Gastrocnemius medialis (tissue), 4 donors: Measurements from ENCODE around the gene GRID1.

Experiments used
- POLR2A ChIP-seq, 2 donors: fragments of 450-650 bp; IDR thresholded peaks; one replicate each; pipeline ENCODE4 v1.6.1; 2017; ENCODE audit warnings: antibody characterized with exemption in 2 of 2, mild to moderate bottlenecking in 2 of 2, moderate library complexity in 2 of 2
- TF ChIP-seq, protein P1 (sequence below), 5 experiments: fragments of 450-650 bp in 3 of 5; fragments of 200-600 bp in 2 of 5; sonication (generic) in 2 of 5; IDR thresholded peaks in 4 of 5; conservative IDR thresholded peaks in 1 of 5; 1 replicate in 4 of 5; 2 replicates in 1 of 5; pipeline ENCODE4 v1.5.1; 2016 to 2019; ENCODE audit warnings: antibody characterized with exemption in 5 of 5, mild to moderate bottlenecking in 3 of 5, moderate library complexity in 3 of 5

DNA sequence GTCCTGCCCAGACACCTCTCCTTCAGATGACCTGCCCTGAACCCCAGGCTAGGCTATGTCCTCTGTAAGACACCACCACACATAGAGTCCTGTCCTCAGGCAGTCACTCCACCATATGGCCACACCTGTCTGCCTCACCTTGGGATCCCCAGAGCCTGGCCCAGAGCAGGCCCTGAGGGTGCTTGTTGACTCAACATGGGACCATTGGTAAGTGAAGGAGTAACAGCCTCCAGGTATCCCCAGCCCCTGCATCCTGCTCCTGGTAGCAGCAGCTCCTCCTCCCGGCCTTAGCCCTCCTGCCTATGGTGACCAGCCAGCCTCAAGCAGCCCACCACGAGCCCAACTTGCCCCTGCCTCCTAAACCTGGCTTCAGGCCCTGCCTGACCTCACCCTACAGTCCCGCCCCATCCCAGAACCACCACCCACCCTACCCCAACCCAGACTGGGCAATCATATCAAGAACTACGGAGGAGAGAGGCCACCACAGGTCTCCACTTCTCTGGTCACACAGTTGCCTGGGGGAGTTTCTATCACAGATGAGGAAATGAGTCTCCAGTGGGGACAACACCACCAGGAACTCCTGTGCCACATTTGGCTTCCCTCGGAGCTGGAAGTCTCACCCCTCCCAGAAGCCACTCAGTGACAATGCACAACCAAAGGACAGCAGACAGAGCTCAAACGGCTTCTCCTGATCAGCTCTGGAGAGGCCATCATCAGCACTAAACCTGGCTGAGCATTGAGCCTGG is 136.6 kb downstream of the GRID1 start:
- no peak for TF ChIP-seq POLR2A (IDR thresholded peaks at IDR 0.05)
- TF ChIP-seq, protein P1, sequence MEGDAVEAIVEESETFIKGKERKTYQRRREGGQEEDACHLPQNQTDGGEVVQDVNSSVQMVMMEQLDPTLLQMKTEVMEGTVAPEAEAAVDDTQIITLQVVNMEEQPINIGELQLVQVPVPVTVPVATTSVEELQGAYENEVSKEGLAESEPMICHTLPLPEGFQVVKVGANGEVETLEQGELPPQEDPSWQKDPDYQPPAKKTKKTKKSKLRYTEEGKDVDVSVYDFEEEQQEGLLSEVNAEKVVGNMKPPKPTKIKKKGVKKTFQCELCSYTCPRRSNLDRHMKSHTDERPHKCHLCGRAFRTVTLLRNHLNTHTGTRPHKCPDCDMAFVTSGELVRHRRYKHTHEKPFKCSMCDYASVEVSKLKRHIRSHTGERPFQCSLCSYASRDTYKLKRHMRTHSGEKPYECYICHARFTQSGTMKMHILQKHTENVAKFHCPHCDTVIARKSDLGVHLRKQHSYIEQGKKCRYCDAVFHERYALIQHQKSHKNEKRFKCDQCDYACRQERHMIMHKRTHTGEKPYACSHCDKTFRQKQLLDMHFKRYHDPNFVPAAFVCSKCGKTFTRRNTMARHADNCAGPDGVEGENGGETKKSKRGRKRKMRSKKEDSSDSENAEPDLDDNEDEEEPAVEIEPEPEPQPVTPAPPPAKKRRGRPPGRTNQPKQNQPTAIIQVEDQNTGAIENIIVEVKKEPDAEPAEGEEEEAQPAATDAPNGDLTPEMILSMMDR (IDR thresholded peaks at IDR 0.05 in 4 of 5, conservative IDR thresholded peaks at IDR 0.05 in 1 of 5): no peak
